ENCODE results near the gene C1orf56. TPM values are rescaled to one million over a fixed set of nuclear protein-coding genes. Genes with fewer than 3 reads are reported as not detected.
A peak's percentile ranks its signal among the peaks of the same experiment; 100 is the strongest.

The C1orf56 gene
- total RNA-seq, 1 donor from 2014 or later: 8.6 TPM

DNA sequence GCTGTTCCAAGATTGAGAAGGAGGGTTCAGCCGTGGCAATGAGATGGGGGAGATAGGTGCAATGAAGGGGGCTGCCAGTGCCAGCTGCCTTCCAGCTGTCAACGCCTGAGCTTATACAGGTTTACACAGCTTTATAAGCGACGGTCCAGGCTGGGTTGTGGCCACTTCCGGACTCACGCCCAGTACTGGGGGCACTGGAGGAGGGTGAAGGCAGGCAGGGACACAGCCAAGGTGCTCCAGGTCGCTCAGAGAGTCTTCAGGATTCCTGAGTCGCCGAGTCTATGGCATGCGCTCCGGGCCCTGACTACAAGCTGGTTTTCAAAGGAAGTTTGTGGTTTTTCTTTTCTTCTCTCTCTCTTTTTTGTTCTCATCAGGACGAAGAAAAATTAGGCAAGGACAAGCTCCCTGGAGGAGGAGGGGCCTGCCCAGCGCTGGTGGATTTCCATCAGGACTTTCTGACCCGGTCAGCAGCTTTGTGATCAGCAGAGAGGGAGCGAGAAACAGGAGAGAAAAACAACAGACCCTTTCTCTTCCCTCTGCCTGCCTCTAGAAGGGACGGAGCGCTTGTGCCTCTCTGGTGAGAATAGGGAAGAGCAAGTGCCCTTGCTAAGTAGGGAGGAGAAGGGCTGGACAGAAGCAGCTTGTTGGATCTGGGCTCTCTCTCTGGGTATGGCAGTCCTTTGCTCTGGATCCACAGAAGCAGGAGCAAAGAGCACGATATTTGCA lies 41.1 kb upstream of the C1orf56 start, which contains the start of gene MINDY1:
Gene MINDY1, minus strand, starts transcription at position 576 of the 726 bp plus-strand sequence. CDS start 4,285 bp downstream, outside the sequence.
- Mint-ChIP-seq H3K9me3 (no peaks in the 10 kb centered on the region), H3K4me3 (peak within 1 kb of the TSS; percentile 92), H3K27me3 (no peaks in the 10 kb centered on the region), H3K27ac (peak within 1 kb of the TSS; percentile 97), H3K36me3 (peaks cover 9% of the 10 kb centered on the region), H3K4me1 (ENCODE audit: unreplicated experiment) (peaks cover 52% of the 10 kb centered on the region)
- DNase-seq (ENCODE audit: extremely low spot score, unreplicated experiment): peak; percentile 77
- TF ChIP-seq, protein P1, sequence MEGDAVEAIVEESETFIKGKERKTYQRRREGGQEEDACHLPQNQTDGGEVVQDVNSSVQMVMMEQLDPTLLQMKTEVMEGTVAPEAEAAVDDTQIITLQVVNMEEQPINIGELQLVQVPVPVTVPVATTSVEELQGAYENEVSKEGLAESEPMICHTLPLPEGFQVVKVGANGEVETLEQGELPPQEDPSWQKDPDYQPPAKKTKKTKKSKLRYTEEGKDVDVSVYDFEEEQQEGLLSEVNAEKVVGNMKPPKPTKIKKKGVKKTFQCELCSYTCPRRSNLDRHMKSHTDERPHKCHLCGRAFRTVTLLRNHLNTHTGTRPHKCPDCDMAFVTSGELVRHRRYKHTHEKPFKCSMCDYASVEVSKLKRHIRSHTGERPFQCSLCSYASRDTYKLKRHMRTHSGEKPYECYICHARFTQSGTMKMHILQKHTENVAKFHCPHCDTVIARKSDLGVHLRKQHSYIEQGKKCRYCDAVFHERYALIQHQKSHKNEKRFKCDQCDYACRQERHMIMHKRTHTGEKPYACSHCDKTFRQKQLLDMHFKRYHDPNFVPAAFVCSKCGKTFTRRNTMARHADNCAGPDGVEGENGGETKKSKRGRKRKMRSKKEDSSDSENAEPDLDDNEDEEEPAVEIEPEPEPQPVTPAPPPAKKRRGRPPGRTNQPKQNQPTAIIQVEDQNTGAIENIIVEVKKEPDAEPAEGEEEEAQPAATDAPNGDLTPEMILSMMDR (conservative IDR thresholded peaks at IDR 0.05): peak; percentile 67

DNA sequence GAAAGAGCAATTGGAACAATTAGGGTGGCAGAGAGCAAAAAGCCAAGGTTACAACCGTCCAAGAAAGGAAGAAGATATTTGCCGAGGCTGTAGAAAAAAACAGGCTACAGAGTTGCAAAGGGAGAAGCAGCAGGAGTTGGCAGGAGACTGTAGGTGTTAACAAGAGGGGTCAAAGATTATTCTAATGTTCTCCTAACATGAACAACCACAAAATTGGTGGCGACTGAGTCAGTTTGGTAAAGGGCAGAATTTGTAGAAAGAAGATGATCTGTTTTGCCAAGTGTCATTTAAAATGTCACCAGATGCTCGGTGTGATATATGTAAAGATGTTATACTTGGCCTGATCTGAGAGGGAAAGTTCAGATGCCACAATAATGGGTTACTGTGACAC lies 39.7 kb upstream of the C1orf56 start:
- peak overlapping the region; percentile 92 for H3K4me3 Mint-ChIP-seq
- H3K4me1 Mint-ChIP-seq (ENCODE audit: unreplicated experiment): peaks cover 50% of the 10 kb centered on the region
- H3K9me3 Mint-ChIP-seq: no peaks in the 10 kb centered on the region
- TF ChIP-seq, protein P1 (conservative IDR thresholded peaks at IDR 0.05): no peak
- H3K27me3 Mint-ChIP-seq: no peaks in the 10 kb centered on the region
- peak overlapping the region; percentile 97 for H3K27ac Mint-ChIP-seq
- no peak for DNase-seq (ENCODE audit: extremely low spot score, unreplicated experiment)
- H3K36me3 Mint-ChIP-seq: peaks cover 4% of the 10 kb centered on the region

DNA sequence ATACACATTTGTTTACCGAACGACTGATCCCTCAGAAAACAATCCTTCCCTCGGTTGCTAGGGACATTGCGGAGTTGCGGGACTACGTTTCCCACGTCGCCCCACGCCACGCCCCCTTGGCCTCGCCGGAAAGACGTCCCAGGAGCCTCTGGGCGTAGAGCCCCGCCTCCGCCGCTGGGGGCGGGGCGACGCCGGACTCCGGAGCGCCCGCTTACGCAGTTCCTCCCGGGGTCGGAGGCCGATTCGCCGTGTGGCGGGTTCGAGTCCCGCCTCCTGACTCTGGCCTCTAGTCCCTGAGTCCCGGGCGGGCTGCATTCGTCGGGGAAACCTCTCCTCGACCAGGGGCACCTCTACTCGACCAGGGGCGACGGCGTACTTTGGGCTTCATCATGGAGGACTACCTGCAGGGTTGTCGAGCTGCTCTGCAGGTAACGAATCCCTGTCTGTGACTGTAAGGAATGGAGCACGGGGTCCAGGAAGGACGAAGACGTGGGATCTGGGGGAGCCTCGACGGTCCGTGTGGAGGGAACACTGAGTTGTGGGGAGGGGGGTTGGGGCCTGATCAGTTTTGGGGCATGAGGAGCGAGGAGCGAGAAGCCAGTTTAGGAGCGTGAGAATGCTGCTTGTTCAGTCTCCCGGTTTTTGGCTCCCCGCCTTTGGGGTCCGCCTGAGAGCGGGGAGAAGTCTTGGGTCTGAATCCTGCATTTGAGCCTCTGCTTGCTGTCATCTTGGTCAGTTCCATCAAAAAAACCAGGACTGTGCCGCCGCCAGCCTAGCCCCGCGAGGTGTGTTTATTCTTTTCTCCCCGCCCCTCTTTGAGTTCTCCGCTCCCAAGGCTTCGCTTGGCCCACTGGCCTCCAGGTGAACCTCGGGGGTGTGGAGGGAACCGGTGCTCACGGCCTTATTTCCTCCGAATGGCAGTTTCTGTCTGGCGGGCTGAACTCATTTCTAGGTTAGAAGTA lies 39.0 kb upstream of the C1orf56 start, which contains the start of gene PRUNE1:
Gene PRUNE1, plus strand, starts transcription at position 206 of the 962 bp plus-strand sequence. Its CDS starts 184 bp downstream, at position 390.
- H3K4me1 Mint-ChIP-seq (ENCODE audit: unreplicated experiment): peaks cover 53% of the 10 kb centered on the region
- no peaks in the 10 kb centered on the region for H3K9me3 Mint-ChIP-seq
- no peaks in the 10 kb centered on the region for H3K27me3 Mint-ChIP-seq
- TF ChIP-seq, protein P1 (conservative IDR thresholded peaks at IDR 0.05): peak; percentile 18
- peak; percentile 96 for DNase-seq (ENCODE audit: extremely low spot score, unreplicated experiment)
- H3K4me3 Mint-ChIP-seq: peak within 1 kb of the TSS; percentile 92
- peaks cover 3% of the 10 kb centered on the region for H3K36me3 Mint-ChIP-seq
- peak within 1 kb of the TSS; percentile 97 for H3K27ac Mint-ChIP-seq

DNA sequence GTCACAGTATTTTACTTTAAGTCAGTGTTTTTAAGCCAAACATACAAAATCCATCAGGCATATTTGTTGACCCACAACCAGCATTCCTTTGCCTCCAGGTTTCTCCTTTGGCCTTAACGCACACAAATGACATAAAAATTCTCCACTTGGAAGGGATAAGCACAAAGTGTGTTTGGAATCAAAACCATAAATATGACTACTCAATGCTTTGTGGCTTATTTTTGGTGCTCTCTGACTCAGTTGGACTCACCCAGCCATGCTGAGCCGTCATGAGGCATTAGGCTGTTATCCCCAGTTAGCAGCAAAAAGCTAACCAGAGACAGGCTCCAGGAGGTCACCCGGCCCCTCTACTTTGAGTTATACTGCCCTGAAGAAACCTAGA lies 38.4 kb upstream of the C1orf56 start:
- Mint-ChIP-seq H3K36me3 (peaks cover 3% of the 10 kb centered on the region), H3K27me3 (no peaks in the 10 kb centered on the region), H3K9me3 (no peaks in the 10 kb centered on the region), H3K4me3 (peak overlapping the region; percentile 92), H3K27ac (peak overlapping the region; percentile 97), H3K4me1 (ENCODE audit: unreplicated experiment) (peaks cover 56% of the 10 kb centered on the region)
- TF ChIP-seq, protein P1 (conservative IDR thresholded peaks at IDR 0.05): no peak
- DNase-seq (ENCODE audit: extremely low spot score, unreplicated experiment): no peak

DNA sequence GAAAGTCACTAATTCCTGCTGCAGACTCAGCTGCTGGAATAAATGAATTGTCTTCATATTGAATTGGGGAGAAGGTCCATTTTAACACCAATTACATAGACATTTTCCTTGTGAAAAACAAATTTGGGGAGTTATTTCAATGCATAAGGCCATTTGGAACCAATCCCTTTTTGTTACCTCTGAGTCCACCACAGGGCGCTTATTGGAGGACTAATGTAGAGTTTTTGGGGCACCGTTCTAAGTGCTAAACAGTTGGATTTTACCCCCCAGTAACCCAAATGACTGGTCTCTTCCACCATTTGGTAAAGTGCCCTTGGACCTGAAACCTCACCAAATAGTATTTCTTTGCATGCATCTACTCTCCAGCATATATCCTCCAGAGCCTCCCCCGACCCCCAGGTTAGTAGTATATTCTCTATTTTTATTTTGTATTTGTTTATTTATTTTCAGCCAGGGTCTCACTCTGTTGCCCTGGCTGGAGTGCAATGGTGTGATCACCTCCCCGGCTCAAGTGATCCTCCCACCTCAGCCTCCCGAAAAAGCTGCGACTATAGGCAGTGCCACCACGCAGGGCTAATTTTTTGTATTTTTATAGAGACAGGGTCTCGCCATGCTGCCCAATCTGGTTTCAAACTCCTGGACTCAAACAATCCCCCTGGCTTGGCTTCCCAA lies 37.7 kb upstream of the C1orf56 start:
- Mint-ChIP-seq H3K4me3 (peak overlapping the region; percentile 92), H3K9me3 (no peaks in the 10 kb centered on the region), H3K27me3 (no peaks in the 10 kb centered on the region), H3K36me3 (peaks cover 3% of the 10 kb centered on the region), H3K27ac (peak overlapping the region; percentile 97), H3K4me1 (ENCODE audit: unreplicated experiment) (peaks cover 56% of the 10 kb centered on the region)
- DNase-seq (ENCODE audit: extremely low spot score, unreplicated experiment): no peak
- TF ChIP-seq, protein P1 (conservative IDR thresholded peaks at IDR 0.05): no peak

All from type B pancreatic cell (in vitro differentiated cells).